H9 (cell line): ENCODE results near the gene SOCS6. TPM values are rescaled to one million over a fixed set of nuclear protein-coding genes. Genes with fewer than 3 reads are reported as not detected.

Source experiments
- DNase-seq: peaks from one replicate; pipeline ENCODE4 v3.0.0-alpha.2; 2017
- H2AFZ ChIP-seq: one replicate; pipeline ENCODE4 v1.6.1; 2013; ENCODE audit warnings: mild to moderate bottlenecking, low read length, control low read depth, moderate library complexity
- H2AK5ac ChIP-seq: 2 replicates; pipeline ENCODE4 v1.6.1; 2013; ENCODE audit warnings: low read length, control low read depth, mixed read lengths; ENCODE audit not compliant: insufficient read length
- H2BK120ac ChIP-seq: one replicate; pipeline ENCODE4 v1.6.1; 2013; ENCODE audit warnings: low read depth, mild to moderate bottlenecking, low read length, control low read depth, inconsistent platforms; ENCODE audit not compliant: poor library complexity, severe bottlenecking
- H2BK12ac ChIP-seq: 2 replicates; pipeline ENCODE4 v1.6.1; 2013; ENCODE audit warnings: low read length, control low read depth, mixed read lengths, low read depth; ENCODE audit not compliant: insufficient read length
- H2BK15ac ChIP-seq: 2 replicates; pipeline ENCODE4 v1.6.1; 2013; ENCODE audit warnings: low read depth, low read length, control low read depth
- H2BK20ac ChIP-seq: one replicate; pipeline ENCODE4 v1.6.1; 2013; ENCODE audit warnings: low read depth, mild to moderate bottlenecking, low read length, control low read depth, inconsistent platforms; ENCODE audit not compliant: poor library complexity, severe bottlenecking
- H2BK5ac ChIP-seq: 2 replicates; pipeline ENCODE4 v1.6.1; 2013; ENCODE audit warnings: low read length, control low read depth, mixed read lengths; ENCODE audit not compliant: insufficient read length
- H3K14ac ChIP-seq: 2 replicates; pipeline ENCODE4 v1.6.1; 2013; ENCODE audit warnings: low read length, control low read depth; ENCODE audit not compliant: insufficient read depth
- H3K18ac ChIP-seq: 2 replicates; pipeline ENCODE4 v1.6.1; 2013; ENCODE audit warnings: low read depth, mild to moderate bottlenecking, mixed read lengths, low read length, control low read depth; ENCODE audit not compliant: insufficient read length
- H3K23ac ChIP-seq: 2 replicates; pipeline ENCODE4 v1.6.1; 2013; ENCODE audit warnings: low read length, control low read depth, mixed read lengths, low read depth; ENCODE audit not compliant: insufficient read length
- H3K23me2 ChIP-seq: 2 replicates; pipeline ENCODE4 v1.6.1; 2013; ENCODE audit warnings: low read depth, mild to moderate bottlenecking, mixed read lengths, low read length, control low read depth; ENCODE audit not compliant: insufficient read length, poor library complexity, severe bottlenecking
- H3K27ac ChIP-seq: 2 replicates; pipeline ENCODE4 v1.5.1; 2013; ENCODE audit warnings: low read length, control low read depth, mixed read lengths, low read depth; ENCODE audit not compliant: insufficient read length
- H3K27me3 ChIP-seq: 2 replicates; pipeline ENCODE4 v1.6.1; 2013; ENCODE audit warnings: low read length, control low read depth, inconsistent platforms; ENCODE audit not compliant: insufficient read depth
- H3K4ac ChIP-seq: 2 replicates; pipeline ENCODE4 v1.6.1; 2013; ENCODE audit warnings: low read depth, mild to moderate bottlenecking, control low read depth, inconsistent platforms, low read length, moderate library complexity
- H3K4me1 ChIP-seq: 2 replicates; pipeline ENCODE4 v1.6.1; 2013; ENCODE audit warnings: low read length, control low read depth, inconsistent platforms; ENCODE audit not compliant: insufficient read depth
- H3K4me2 ChIP-seq: 2 replicates; pipeline ENCODE4 v1.6.1; 2013; ENCODE audit warnings: low read length, control low read depth, mixed read lengths; ENCODE audit not compliant: insufficient read length, insufficient read depth
- H3K56ac ChIP-seq: 2 replicates; pipeline ENCODE4 v1.6.1; 2013; ENCODE audit warnings: low read depth, mild to moderate bottlenecking, mixed read lengths, low read length, control low read depth; ENCODE audit not compliant: insufficient read length
- H3K79me1 ChIP-seq: 2 replicates; pipeline ENCODE4 v1.6.1; 2013; ENCODE audit warnings: low read depth, mild to moderate bottlenecking, moderate library complexity, low read length, control low read depth, inconsistent platforms; ENCODE audit not compliant: insufficient read depth, poor library complexity, severe bottlenecking
- H3K79me2 ChIP-seq: 2 replicates; pipeline ENCODE4 v1.6.1; 2013; ENCODE audit warnings: low read length, control low read depth, inconsistent platforms; ENCODE audit not compliant: insufficient read depth
- H3K9ac ChIP-seq: 2 replicates; pipeline ENCODE4 v1.6.1; 2013; ENCODE audit warnings: low read length, control low read depth, mixed read lengths; ENCODE audit not compliant: insufficient read length; ENCODE audit errors: extremely low read depth
- H3K9me3 ChIP-seq: one replicate; pipeline ENCODE4 v1.6.1; 2013; ENCODE audit warnings: low read depth, low read length, inconsistent platforms; ENCODE audit not compliant: control insufficient read depth
- H3T11ph ChIP-seq: one replicate; pipeline ENCODE4 v1.6.1; 2013; ENCODE audit warnings: mild to moderate bottlenecking, low read length, control low read depth, inconsistent platforms
- H4K20me1 ChIP-seq: one replicate; pipeline ENCODE4 v1.6.1; 2013; ENCODE audit not compliant: control insufficient read depth, insufficient read length, insufficient read depth
- H4K5ac ChIP-seq: 2 replicates; pipeline ENCODE4 v1.6.1; 2013; ENCODE audit warnings: low read depth, mild to moderate bottlenecking, mixed read lengths, low read length, control low read depth; ENCODE audit not compliant: insufficient read length
- H4K8ac ChIP-seq: replicated peaks from 2 replicates; pipeline ENCODE4 v1.6.1; 2013; ENCODE audit warnings: low read length, control low read depth, mixed read lengths, low read depth; ENCODE audit not compliant: insufficient read length
- H4K91ac ChIP-seq: 2 replicates; pipeline ENCODE4 v1.6.1; 2013; ENCODE audit warnings: low read depth, mild to moderate bottlenecking, moderate library complexity, mixed read lengths, low read length, control low read depth; ENCODE audit not compliant: insufficient read length
- H3K27ac Mint-ChIP-seq, 3 experiments: 2 replicates in 2 of 3; 3 replicates in 1 of 3; pipeline ENCODE4 v1.8.0; 2020 to 2021; ENCODE audit warnings: mixed read lengths in 3 of 3, mild to moderate bottlenecking in 1 of 3, moderate library complexity in 1 of 3
- H3K27me3 Mint-ChIP-seq: 2 replicates; pipeline ENCODE4 v1.8.0; 2021; ENCODE audit warnings: low read depth, mild to moderate bottlenecking, moderate library complexity, mixed read lengths
- H3K36me3 Mint-ChIP-seq, 3 experiments: 2 replicates in 2 of 3; 3 replicates in 1 of 3; pipeline ENCODE4 v1.8.0; 2020 to 2021; ENCODE audit warnings: low read depth in 3 of 3, mixed read lengths in 3 of 3; ENCODE audit not compliant: insufficient read depth in 1 of 3
- H3K4me1 Mint-ChIP-seq, 2 experiments: 2 replicates each; pipeline ENCODE4 v1.8.0; 2020; ENCODE audit warnings: mixed read lengths in 2 of 2
- H3K4me3 Mint-ChIP-seq, 2 experiments: 2 replicates in 1 of 2; 3 replicates in 1 of 2; pipeline ENCODE4 v1.8.0; 2020 to 2021; ENCODE audit warnings: mild to moderate bottlenecking in 2 of 2, mixed read lengths in 2 of 2, moderate library complexity in 1 of 2
- H3K9me3 Mint-ChIP-seq, 2 experiments: 2 replicates in 1 of 2; 3 replicates in 1 of 2; pipeline ENCODE4 v1.8.0; 2020; ENCODE audit warnings: mild to moderate bottlenecking in 2 of 2, mixed read lengths in 2 of 2, moderate library complexity in 1 of 2
- WGBS: extraction: QIAGEN DNeasy Blood & Tissue Kit; methylation state at CpG from one replicate; pipeline ENCODE4 v1.1.7; 2013; ENCODE audit warnings: missing lambda C conversion rate, low lambda C conversion rate, mixed read lengths; ENCODE audit not compliant: insufficient read length; ENCODE audit errors: extremely low coverage; 5-methylcytosine and 5-hydroxymethylcytosine counted together
- total RNA-seq: library from RNA; stranded (reverse); gene quantifications from 2 replicates; pipeline ENCODE4 v1.2.1, GENCODE V29; 2021
- TF ChIP-seq, protein P1 (sequence below): fragments of 200-600 bp; sonication (generic); conservative IDR thresholded peaks from 3 replicates; pipeline ENCODE4 v1.8.0; 2021; ENCODE audit warnings: antibody characterized with exemption, mild to moderate bottlenecking

Gene SOCS6
- total RNA-seq, 1 experiment from 2014 or later, result 24.5 TPM

DNA sequence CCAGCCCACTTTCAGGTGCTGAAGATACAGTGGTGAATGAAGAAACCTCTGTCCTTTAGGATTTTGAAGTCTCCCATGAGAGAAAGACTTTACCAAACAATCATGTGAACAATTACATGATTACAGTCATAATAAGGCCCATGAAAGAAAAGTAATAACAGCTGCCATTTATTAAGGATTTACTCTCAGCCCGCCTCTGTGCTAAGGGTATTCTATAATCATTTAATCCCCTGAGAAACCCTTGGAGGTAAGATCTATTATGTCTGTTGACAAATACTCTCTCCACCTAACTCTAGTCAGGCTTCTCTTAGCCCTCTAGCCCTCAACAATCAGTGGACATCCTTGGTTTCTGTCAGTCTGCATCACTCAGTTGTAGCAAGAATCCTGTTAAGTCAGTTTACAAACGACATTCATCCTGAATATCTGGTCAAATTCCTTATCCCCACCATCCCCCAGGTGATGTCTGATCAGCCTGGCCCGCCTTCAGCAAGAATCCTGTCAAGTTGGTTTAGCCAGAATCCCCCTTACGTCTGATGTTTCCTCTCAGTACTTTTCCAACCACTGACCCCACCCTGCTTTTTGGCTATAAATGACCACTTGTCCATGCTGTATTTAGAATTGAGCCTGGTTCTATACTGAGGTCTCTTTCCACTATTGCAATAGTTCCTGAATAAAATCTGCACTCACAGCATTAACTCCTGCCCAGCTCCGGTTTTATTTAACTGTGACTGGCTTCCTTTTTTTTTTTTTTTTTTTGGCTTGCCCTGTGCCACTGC is 12.2 kb upstream of the SOCS6 start:
- H4K20me1 ChIP-seq, result no peaks in the 10 kb centered on the region
- no peak overlapping the region for H3K9ac ChIP-seq
- Mint-ChIP-seq H3K4me3 (no peak overlapping the region), H3K27ac (no peak overlapping the region), H3K4me1 (peaks cover 0 to 9% of the 10 kb centered on the region in 2 experiments; a peak in 2 of 4 replicates), H3K36me3 (peaks cover 8 to 13% (median 11%) of the 10 kb centered on the region in 3 experiments), H3K27me3 (peaks cover 3% of the 10 kb centered on the region; the same call in 1 of the 2 replicates), H3K9me3 (peaks cover 16 to 21% of the 10 kb centered on the region in 2 experiments)
- H3T11ph ChIP-seq, result no peak overlapping the region
- no peak overlapping the region for H3K4me2 ChIP-seq
- H2AK5ac ChIP-seq, result no peak overlapping the region
- H3K56ac ChIP-seq, result no peak overlapping the region
- H2BK15ac ChIP-seq, result no peak overlapping the region
- H2AFZ ChIP-seq, result no peak overlapping the region
- no peaks in the 10 kb centered on the region for H3K9me3 ChIP-seq
- no peaks in the 10 kb centered on the region for H3K4me1 ChIP-seq
- no peak overlapping the region for H4K5ac ChIP-seq
- no peak overlapping the region for H3K4ac ChIP-seq
- no CpG with 5 or more reads among the region's 5 CpGs for WGBS
- no peak overlapping the region for H3K23ac ChIP-seq
- no peaks in the 10 kb centered on the region for H3K27me3 ChIP-seq
- no peak overlapping the region for H3K27ac ChIP-seq
- no peak overlapping the region for H4K8ac ChIP-seq
- H3K14ac ChIP-seq, result no peak overlapping the region
- H4K91ac ChIP-seq, result no peak overlapping the region
- H2BK12ac ChIP-seq, result no peak overlapping the region
- no peak overlapping the region for H2BK20ac ChIP-seq
- no peak overlapping the region for H3K18ac ChIP-seq
- no peaks in the 10 kb centered on the region for H3K79me1 ChIP-seq
- no peak overlapping the region for H2BK120ac ChIP-seq
- no peak overlapping the region for H2BK5ac ChIP-seq
- no peak for DNase-seq
- H3K23me2 ChIP-seq, result no peaks in the 10 kb centered on the region
- TF ChIP-seq, protein P1, sequence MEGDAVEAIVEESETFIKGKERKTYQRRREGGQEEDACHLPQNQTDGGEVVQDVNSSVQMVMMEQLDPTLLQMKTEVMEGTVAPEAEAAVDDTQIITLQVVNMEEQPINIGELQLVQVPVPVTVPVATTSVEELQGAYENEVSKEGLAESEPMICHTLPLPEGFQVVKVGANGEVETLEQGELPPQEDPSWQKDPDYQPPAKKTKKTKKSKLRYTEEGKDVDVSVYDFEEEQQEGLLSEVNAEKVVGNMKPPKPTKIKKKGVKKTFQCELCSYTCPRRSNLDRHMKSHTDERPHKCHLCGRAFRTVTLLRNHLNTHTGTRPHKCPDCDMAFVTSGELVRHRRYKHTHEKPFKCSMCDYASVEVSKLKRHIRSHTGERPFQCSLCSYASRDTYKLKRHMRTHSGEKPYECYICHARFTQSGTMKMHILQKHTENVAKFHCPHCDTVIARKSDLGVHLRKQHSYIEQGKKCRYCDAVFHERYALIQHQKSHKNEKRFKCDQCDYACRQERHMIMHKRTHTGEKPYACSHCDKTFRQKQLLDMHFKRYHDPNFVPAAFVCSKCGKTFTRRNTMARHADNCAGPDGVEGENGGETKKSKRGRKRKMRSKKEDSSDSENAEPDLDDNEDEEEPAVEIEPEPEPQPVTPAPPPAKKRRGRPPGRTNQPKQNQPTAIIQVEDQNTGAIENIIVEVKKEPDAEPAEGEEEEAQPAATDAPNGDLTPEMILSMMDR, result no peak
- H3K79me2 ChIP-seq, result no peaks in the 10 kb centered on the region
